Activated CD4-positive, alpha-beta T cell treated with anti-CD3 and anti-CD28 coated beads, Interleukin-2, amount 10 ng/mL, durations not matched to agents 24 days and 14 days (primary cell): Measurements from ENCODE around the gene PICALM. TPM values are rescaled to one million over a fixed set of nuclear protein-coding genes. Genes with fewer than 3 reads are reported as not detected.
A peak's percentile ranks its signal among the peaks of the same experiment; 100 is the strongest.

Experiments used
- DNase-seq: peaks from one replicate; pipeline ENCODE4 v3.0.0; 2022
- H3K27ac Mint-ChIP-seq: one replicate; pipeline ENCODE4 v1.8.0; 2022; ENCODE audit warnings: mild to moderate bottlenecking, mixed read lengths
- H3K27me3 Mint-ChIP-seq: one replicate; pipeline ENCODE4 v1.8.0; 2022; ENCODE audit warnings: mixed read lengths
- H3K36me3 Mint-ChIP-seq: one replicate; pipeline ENCODE4 v1.8.0; 2022; ENCODE audit warnings: low read depth, mild to moderate bottlenecking, mixed read lengths
- H3K4me1 Mint-ChIP-seq: one replicate; pipeline ENCODE4 v1.8.0; 2021; ENCODE audit warnings: mixed read lengths
- H3K4me3 Mint-ChIP-seq: one replicate; pipeline ENCODE4 v1.8.0; 2022; ENCODE audit warnings: mild to moderate bottlenecking, moderate library complexity, mixed read lengths
- H3K9me3 Mint-ChIP-seq: one replicate; pipeline ENCODE4 v1.8.0; 2021; ENCODE audit warnings: mixed read lengths
- intact Hi-C: fragments of 100-400 bp; cut with micrococcal nuclease; formaldehyde crosslinking; loops from one replicate; pipeline ENCODE4 v1.15.1; 2023
- total RNA-seq: library from RNA; stranded (reverse); gene quantifications from 2 replicates; pipeline ENCODE4 v1.2.3, GENCODE V29; 2022

PICALM gene
- total RNA-seq, 1 donor from 2014 or later: 156 TPM

- peaks cover 29% of the 10 kb centered on the region for H3K4me1 Mint-ChIP-seq
- H3K9me3 Mint-ChIP-seq: no peaks in the 10 kb centered on the region
- no peak overlapping the region for H3K27ac Mint-ChIP-seq
- no peak for DNase-seq
- no peak overlapping the region for H3K4me3 Mint-ChIP-seq
- intact Hi-C loops: no loop called here
- H3K36me3 Mint-ChIP-seq: peaks cover 21% of the 10 kb centered on the region
- H3K27me3 Mint-ChIP-seq: no peaks in the 10 kb centered on the region
Measured at GRCh38 chr11:86034710-86035109, 34.2 kb downstream of the PICALM start.

DNA sequence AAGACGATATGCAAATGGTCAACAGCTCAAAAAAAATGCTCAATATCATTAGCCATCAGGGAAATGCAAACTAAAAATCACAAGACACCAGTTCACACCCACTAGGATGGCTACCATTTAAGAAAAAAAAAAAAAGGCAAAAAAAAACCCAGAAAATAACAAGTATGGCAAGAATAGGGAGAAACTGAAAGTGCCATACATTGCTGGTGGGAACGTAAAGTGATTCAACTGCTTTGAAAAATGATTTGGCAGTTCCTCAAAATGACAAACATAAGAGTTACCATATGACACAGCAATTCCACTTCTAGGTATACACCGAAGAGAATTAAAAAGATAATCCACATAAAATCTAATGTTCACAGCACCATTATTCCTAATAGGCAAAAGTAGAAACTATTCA lies 47.5 kb downstream of the PICALM start:
- no peak overlapping the region for H3K4me3 Mint-ChIP-seq
- peaks cover 31% of the 10 kb centered on the region for H3K4me1 Mint-ChIP-seq
- H3K36me3 Mint-ChIP-seq: peaks cover 59% of the 10 kb centered on the region

GRCh38 chr11:86018249-86018648 lies 50.6 kb downstream of the PICALM start:
- no peak for DNase-seq
- Mint-ChIP-seq H3K9me3 (no peaks in the 10 kb centered on the region), H3K4me1 (peaks cover 30% of the 10 kb centered on the region), H3K27ac (no peak overlapping the region), H3K36me3 (peaks cover 57% of the 10 kb centered on the region), H3K4me3 (no peak overlapping the region), H3K27me3 (no peaks in the 10 kb centered on the region)
- intact Hi-C loops: no loop called here

More for the DNA sequence above, 47.5 kb downstream of the PICALM start:
- Mint-ChIP-seq H3K27ac (peak overlapping the region; percentile 51), H3K9me3 (no peaks in the 10 kb centered on the region), H3K27me3 (no peaks in the 10 kb centered on the region)
- intact Hi-C loops: loop anchor here (5.0 kb wide), 1 partner anchor 74 kb away; no protein-coding TSS in a partner anchor
- no peak for DNase-seq

- H3K4me1 Mint-ChIP-seq: peaks cover 19% of the 10 kb centered on the region
- intact Hi-C loops: no loop called here
- no peaks in the 10 kb centered on the region for H3K27me3 Mint-ChIP-seq
- H3K9me3 Mint-ChIP-seq: no peaks in the 10 kb centered on the region
- DNase-seq: no peak
- peak overlapping the region; percentile 15 for H3K27ac Mint-ChIP-seq
- H3K4me3 Mint-ChIP-seq: no peak overlapping the region
- H3K36me3 Mint-ChIP-seq: peaks cover 49% of the 10 kb centered on the region
Measured at GRCh38 chr11:86016451-86016850, 52.4 kb downstream of the PICALM start.

DNA sequence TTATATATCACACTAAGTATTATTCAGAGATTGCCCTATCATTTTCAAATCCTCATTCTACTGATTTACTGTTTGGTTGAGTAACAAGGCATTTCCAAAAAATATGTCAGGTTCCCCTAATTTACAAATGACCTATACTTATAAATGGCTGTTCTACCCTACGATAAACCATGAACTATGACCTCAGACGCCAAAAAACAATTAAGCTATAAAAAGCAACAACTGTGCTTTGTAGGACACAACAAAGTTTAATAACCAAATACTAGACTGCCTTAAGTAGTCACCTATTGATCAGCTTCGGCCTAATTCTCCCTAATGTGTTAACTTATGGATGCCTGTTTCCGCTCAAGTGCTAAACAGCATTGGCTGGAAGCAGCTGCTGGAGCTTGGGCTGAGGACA lies 53.2 kb downstream of the PICALM start:
- Mint-ChIP-seq H3K27me3 (no peaks in the 10 kb centered on the region), H3K9me3 (no peaks in the 10 kb centered on the region), H3K4me3 (no peak overlapping the region), H3K36me3 (peaks cover 45% of the 10 kb centered on the region), H3K4me1 (peaks cover 15% of the 10 kb centered on the region), H3K27ac (no peak overlapping the region)
- intact Hi-C loops: no loop called here
- no peak for DNase-seq

- Mint-ChIP-seq H3K4me1 (peaks cover 13% of the 10 kb centered on the region), H3K9me3 (no peaks in the 10 kb centered on the region), H3K27me3 (no peaks in the 10 kb centered on the region), H3K36me3 (peaks cover 47% of the 10 kb centered on the region), H3K27ac (no peak overlapping the region), H3K4me3 (no peak overlapping the region)
- intact Hi-C loops: no loop called here
- DNase-seq: no peak
Measured at GRCh38 chr11:86014221-86014620, 54.7 kb downstream of the PICALM start.

- intact Hi-C loops: no loop called here
- no peaks in the 10 kb centered on the region for H3K27me3 Mint-ChIP-seq
- peaks cover 13% of the 10 kb centered on the region for H3K4me1 Mint-ChIP-seq
- H3K36me3 Mint-ChIP-seq: peaks cover 48% of the 10 kb centered on the region
- H3K27ac Mint-ChIP-seq: no peak overlapping the region
- DNase-seq: no peak
- no peaks in the 10 kb centered on the region for H3K9me3 Mint-ChIP-seq
- no peak overlapping the region for H3K4me3 Mint-ChIP-seq
Measured at GRCh38 chr11:86013713-86014112, 55.2 kb downstream of the PICALM start.

DNA sequence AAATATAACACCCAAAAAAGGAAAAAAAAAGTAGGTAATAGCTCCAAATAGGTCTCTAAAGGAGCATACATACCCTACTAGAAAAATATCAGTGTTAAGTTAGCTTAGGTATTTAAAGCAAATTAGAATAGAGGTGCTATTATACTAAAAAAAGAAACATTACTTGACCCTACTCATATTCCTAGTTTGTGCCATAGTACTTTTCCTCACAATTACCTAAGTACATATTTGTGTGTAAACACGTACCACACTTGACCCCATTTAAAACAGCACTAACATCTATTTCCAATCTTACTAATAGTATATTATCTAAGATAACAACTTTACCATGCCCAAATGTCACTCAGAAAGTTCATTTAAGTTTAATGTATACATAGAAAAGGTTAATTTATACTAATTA lies 57.7 kb downstream of the PICALM start:
- no peaks in the 10 kb centered on the region for H3K9me3 Mint-ChIP-seq
- intact Hi-C loops: no loop called here
- H3K36me3 Mint-ChIP-seq: peaks cover 61% of the 10 kb centered on the region
- H3K4me3 Mint-ChIP-seq: no peak overlapping the region
- no peak overlapping the region for H3K27ac Mint-ChIP-seq
- no peak for DNase-seq
- H3K4me1 Mint-ChIP-seq: peaks cover 14% of the 10 kb centered on the region
- no peaks in the 10 kb centered on the region for H3K27me3 Mint-ChIP-seq

- Mint-ChIP-seq H3K36me3 (peaks cover 67% of the 10 kb centered on the region), H3K27me3 (no peaks in the 10 kb centered on the region), H3K4me1 (peaks cover 9% of the 10 kb centered on the region), H3K4me3 (no peak overlapping the region), H3K27ac (no peak overlapping the region), H3K9me3 (no peaks in the 10 kb centered on the region)
- DNase-seq: no peak
- intact Hi-C loops: no loop called here
Measured at GRCh38 chr11:86003654-86004053, 65.2 kb downstream of the PICALM start.

- H3K27ac Mint-ChIP-seq: no peak overlapping the region
- H3K4me1 Mint-ChIP-seq: peaks cover 2% of the 10 kb centered on the region
- H3K4me3 Mint-ChIP-seq: no peak overlapping the region
- H3K36me3 Mint-ChIP-seq: peaks cover 67% of the 10 kb centered on the region
- intact Hi-C loops: no loop called here
- no peaks in the 10 kb centered on the region for H3K27me3 Mint-ChIP-seq
- DNase-seq: no peak
- H3K9me3 Mint-ChIP-seq: no peaks in the 10 kb centered on the region
Measured at GRCh38 chr11:86002431-86002830, 66.5 kb downstream of the PICALM start.

GRCh38 chr11:85991508-85991907 lies 77.4 kb downstream of the PICALM start:
- Mint-ChIP-seq H3K27ac (no peak overlapping the region), H3K9me3 (no peaks in the 10 kb centered on the region), H3K4me1 (peaks cover 13% of the 10 kb centered on the region), H3K4me3 (no peak overlapping the region), H3K27me3 (no peaks in the 10 kb centered on the region), H3K36me3 (peaks cover 52% of the 10 kb centered on the region)
- DNase-seq: no peak
- intact Hi-C loops: no loop called here

DNA sequence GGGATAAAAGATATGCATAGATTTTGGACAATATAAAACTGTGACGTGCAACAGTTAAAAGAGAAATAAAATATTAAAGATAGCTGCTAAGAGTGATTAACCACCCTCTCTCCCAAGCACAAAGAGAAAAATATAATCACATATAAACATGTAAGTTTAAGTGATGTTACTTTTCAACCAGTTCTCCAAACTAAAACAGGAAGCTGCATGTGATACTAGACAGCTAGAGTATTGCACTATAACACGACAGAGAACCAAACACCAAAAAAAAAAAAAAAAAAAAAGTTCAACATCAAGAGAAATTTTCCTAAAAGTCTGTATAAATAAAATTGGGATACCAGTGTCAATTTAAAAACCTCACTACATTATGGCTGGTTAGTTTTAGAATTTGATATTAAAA lies 79.1 kb downstream of the PICALM start:
- no peak for DNase-seq
- Mint-ChIP-seq H3K27ac (no peak overlapping the region), H3K9me3 (no peaks in the 10 kb centered on the region), H3K27me3 (no peaks in the 10 kb centered on the region), H3K36me3 (peaks cover 54% of the 10 kb centered on the region), H3K4me3 (no peak overlapping the region), H3K4me1 (peaks cover 13% of the 10 kb centered on the region)
- intact Hi-C loops: no loop called here

GRCh38 chr11:85988780-85989179 lies 80.1 kb downstream of the PICALM start:
- Mint-ChIP-seq H3K4me1 (peaks cover 16% of the 10 kb centered on the region), H3K9me3 (no peaks in the 10 kb centered on the region), H3K36me3 (peaks cover 53% of the 10 kb centered on the region), H3K27ac (peak overlapping the region; percentile 51), H3K27me3 (no peaks in the 10 kb centered on the region), H3K4me3 (no peak overlapping the region)
- no peak for DNase-seq
- intact Hi-C loops: no loop called here

GRCh38 chr11:85977751-85978160 lies 91.1 kb downstream of the PICALM start:
- peak overlapping the region; percentile 18 for H3K27ac Mint-ChIP-seq
- H3K9me3 Mint-ChIP-seq: no peaks in the 10 kb centered on the region
- H3K36me3 Mint-ChIP-seq: peaks cover 63% of the 10 kb centered on the region
- intact Hi-C loops: no loop called here
- H3K4me1 Mint-ChIP-seq: peaks cover 12% of the 10 kb centered on the region
- H3K4me3 Mint-ChIP-seq: no peak overlapping the region
- no peaks in the 10 kb centered on the region for H3K27me3 Mint-ChIP-seq
- no peak for DNase-seq

DNA sequence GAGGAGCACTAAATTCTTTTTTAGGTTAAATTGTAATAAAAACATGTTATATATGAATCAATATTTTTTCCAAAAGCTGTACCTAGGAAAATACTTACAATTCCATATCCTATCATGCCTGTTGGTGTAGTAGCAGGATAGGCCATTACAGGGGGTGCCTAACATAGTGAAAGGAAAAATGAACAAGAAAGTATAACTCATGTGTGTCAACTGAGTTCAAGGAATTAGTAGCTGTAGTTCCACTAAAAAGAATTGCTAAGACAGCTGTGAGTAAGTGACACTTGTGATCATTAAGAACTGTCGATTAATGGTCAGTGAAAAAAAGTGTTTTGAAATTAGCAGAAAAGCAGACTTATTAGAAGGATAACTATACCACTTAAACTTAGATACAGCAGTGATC lies 92.4 kb downstream of the PICALM start:
- intact Hi-C loops: no loop called here
- Mint-ChIP-seq H3K4me3 (no peak overlapping the region), H3K27ac (no peak overlapping the region), H3K27me3 (no peaks in the 10 kb centered on the region), H3K4me1 (peaks cover 12% of the 10 kb centered on the region), H3K36me3 (peaks cover 62% of the 10 kb centered on the region), H3K9me3 (no peaks in the 10 kb centered on the region)
- DNase-seq: no peak
